Activated CD4-positive, alpha-beta T cell treated with anti-CD3 and anti-CD28 coated beads, Interleukin-2, amount 50 U/mL, for 48 hours (primary cell): ENCODE data around the gene PXYLP1.
"Not testable (repeated sequence)": the region's sequence is repeated elsewhere in the genome, so short reads cannot be mapped to it uniquely, and the experiment has no call there.

ENCODE experiments used
- DNase-seq, 2 experiments: peaks; one replicate each; pipeline ENCODE4 v3.0.0-alpha.2; 2020

Gene PXYLP1

GRCh38 chr3:141302364-141303141, 70.9 kb downstream of the PXYLP1 start:
- DNase-seq = no peak

- peak; percentile 34 to 51 for DNase-seq
These were observed 72.0 kb downstream of the PXYLP1 start for GRCh38 chr3:141303481-141304223.

DNA sequence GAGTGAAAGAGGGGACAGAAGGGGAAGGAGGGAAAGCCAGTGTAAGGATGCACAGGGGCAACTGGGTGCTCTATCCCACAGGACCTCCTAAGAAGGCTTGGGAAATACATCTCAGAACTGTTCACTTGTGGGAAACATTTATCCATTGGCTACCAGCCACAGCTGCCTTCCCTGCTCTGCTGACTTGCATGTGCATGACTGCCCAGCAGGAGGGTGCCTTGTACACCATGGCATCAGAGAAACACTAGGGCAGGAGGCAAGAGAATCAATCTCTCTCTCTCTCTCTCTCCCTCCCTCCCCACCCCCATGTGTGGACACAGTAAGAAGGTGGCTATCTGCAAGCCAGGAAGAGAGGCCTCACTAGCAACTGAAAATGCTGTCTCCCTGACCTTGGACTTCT, 73.8 kb downstream of the PXYLP1 start:
- no peak for DNase-seq

GRCh38 chr3:141306276-141306675, 74.7 kb downstream of the PXYLP1 start:
- no peak for DNase-seq

GRCh38 chr3:141306922-141307321, 75.3 kb downstream of the PXYLP1 start:
- DNase-seq = peak in 1 of 2 experiments; percentile 32

DNA sequence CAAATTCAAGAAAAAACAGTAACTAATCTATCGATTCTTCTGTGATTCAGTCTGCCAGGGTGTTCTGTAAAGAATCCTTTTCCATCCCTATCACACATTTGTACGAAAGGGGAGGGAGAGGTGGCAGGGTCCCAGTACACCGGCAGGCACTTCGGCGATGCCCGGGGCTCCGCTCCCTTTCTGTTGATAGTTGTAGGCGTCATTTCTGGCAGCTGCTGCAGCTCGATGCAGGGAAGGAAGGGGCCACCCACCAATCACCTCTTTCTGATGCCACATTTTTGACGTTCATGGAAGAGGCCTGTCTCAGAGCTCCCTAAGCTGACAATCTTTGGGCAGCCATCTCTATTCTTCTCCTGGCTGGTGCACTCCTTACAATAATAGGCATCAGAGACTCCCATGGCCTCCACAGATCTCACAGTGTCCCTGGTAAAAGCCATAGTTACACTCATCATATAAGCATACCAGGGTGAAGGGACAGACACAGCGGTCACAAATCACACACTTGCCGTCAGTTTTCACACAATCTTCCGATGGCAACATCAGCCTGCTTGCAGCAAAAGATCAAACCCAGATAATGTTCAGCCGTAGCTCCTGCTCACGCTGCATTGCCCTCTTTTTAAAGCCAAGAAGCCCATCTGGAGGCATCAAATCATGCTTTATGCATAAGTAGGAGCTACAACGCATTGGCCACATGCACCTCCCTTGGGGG, 75.9 kb downstream of the PXYLP1 start:
- peak; percentile 38 to 47 for DNase-seq

- no peak for DNase-seq
These were observed 77.1 kb downstream of the PXYLP1 start for GRCh38 chr3:141308588-141309218.

GRCh38 chr3:141311170-141311495, 79.5 kb downstream of the PXYLP1 start:
- DNase-seq = no peak

DNA sequence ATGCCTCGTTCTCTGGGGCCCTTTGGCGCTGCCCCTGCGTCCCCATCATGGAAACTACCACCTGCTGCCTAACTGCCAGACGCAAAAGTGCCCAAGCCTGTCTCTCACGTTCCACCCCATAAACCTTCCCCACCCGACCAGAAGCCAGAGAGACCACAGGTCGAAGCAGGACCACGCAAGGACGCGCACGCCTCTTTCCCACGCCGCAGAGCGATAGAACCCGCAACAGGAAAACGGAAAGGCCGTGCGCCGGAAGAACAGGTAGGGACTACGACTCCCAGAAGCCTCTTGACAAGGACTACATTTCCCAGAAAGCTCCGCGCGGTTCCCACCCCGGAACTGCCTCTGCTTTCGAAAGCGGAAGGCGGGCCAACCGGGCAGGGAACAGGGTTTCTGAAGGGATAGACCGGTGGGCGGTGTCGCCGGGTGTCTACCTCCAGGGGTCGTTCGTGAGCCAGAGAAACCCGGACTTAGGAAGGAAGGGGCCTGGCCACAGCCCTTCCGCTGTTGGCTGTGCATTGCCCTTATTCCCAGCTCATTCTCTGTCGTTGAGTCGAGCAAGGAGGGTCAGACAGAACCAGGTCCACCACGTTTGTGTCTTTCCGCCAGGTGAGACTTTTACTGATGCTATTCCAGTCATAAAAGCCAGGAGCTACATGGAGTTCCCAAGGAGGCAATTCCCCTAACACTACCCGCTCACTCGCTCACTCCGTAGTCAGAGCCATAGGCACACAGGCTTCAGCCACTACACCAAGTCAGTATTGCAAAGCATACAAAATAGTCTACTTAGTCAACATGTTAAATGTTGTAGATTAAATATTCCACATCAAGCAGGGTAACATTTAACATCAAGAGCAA, 80.1 kb downstream of the PXYLP1 start:
- DNase-seq = peak; percentile 99

DNA sequence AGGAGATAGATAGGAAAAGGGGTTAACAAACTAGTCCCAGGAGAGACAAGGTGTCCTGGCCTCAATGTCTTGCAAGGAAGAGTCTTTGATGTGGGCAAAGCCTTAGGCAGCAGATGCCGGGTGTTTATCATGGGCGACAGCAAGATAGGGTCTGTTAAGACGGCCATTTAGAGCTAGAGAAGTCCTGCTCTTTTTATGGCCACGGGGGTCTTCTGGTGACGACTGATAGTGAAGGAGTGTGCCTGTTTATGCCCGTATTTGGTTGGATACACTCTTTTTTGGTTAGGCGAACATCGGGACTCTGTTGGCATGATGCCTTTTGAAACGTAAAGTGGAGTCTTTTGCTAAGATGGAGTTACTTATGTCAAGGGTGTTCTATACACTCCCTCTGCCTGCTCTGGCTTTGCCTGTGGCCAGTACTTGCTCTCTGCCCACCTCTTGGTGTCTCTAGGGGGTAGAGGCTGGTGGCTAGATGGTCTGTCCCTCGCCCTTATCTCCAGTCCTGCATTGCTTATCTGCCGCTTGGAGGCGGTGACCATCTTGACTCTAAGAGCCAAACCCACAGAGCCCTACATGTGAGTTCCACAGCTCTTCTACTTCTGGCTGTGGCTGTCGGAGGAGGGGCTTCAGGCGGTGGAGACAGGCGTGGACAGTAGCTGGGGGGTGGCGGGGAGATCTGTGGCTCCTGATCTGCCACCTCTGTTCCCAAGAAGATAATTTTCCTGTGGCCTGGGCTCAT, 80.9 kb downstream of the PXYLP1 start:
- no peak for DNase-seq

- DNase-seq = no peak
These were observed 81.6 kb downstream of the PXYLP1 start for GRCh38 chr3:141313093-141313683.

GRCh38 chr3:141314415-141314814, 82.8 kb downstream of the PXYLP1 start:
- not testable (repeated sequence) for DNase-seq

- no peak for DNase-seq
These were observed 85.2 kb downstream of the PXYLP1 start for GRCh38 chr3:141316851-141317250.

GRCh38 chr3:141320399-141321108, 88.9 kb downstream of the PXYLP1 start:
- DNase-seq = no peak

GRCh38 chr3:141321109-141321497, 89.5 kb downstream of the PXYLP1 start:
- DNase-seq = no peak

DNA sequence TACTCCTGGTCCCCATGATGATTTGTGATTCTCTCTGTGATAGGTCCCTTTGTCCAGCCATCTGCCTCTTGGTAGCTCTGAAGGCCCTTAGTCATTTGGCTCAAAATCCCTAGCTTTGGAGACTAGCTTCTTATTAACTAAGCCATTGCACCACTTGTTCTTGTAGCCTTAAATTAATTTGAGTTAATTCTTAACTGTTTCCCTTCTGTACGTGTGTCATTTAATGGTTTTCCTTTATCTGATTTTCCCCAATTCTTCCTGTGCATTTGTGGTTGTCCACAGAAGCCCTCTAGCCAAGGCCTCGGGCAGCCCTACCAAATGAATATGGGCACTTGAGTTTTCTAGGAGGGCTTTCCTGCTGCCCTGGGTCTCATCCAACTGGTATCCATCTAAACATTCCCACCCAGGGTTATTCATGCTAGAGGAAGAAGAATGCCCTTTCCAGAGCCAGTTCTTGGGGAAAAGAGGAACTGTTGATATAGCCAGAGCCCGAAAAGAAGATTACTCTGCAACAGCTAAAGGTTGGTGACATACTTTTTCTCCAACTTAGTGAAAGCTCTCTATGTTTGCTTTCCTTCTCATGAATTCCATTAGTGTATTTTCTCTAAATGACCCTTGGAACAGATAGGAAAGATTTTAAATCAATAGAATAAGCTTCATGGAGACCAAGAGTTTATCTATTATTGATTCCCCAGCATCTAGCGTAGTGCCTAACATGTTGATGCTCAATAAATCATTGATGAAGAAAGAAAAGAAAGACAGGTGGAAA, 92.5 kb downstream of the PXYLP1 start:
- DNase-seq = no peak

GRCh38 chr3:141326123-141326522, 94.5 kb downstream of the PXYLP1 start:
- DNase-seq = no peak

- no peak for DNase-seq
These were observed 95.0 kb downstream of the PXYLP1 start for GRCh38 chr3:141326626-141327025.

- DNase-seq = peak in 1 of 2 experiments; percentile 21
These were observed 96.9 kb downstream of the PXYLP1 start for GRCh38 chr3:141328286-141329166.
